Activated CD4-positive, alpha-beta T cell treated with anti-CD3 and anti-CD28 coated beads, Interleukin-2, Interleukin-4, amounts not matched to agents 100 ng/mL and 50 ng/mL, durations not matched to agents 16 hours and 8 hours (primary cell): ENCODE data around the gene CHCHD6.

Source experiments
- DNase-seq: peaks from one replicate; pipeline ENCODE4 v3.0.0-alpha.2; 2020; ENCODE audit warnings: low spot score

CHCHD6 gene

DNA sequence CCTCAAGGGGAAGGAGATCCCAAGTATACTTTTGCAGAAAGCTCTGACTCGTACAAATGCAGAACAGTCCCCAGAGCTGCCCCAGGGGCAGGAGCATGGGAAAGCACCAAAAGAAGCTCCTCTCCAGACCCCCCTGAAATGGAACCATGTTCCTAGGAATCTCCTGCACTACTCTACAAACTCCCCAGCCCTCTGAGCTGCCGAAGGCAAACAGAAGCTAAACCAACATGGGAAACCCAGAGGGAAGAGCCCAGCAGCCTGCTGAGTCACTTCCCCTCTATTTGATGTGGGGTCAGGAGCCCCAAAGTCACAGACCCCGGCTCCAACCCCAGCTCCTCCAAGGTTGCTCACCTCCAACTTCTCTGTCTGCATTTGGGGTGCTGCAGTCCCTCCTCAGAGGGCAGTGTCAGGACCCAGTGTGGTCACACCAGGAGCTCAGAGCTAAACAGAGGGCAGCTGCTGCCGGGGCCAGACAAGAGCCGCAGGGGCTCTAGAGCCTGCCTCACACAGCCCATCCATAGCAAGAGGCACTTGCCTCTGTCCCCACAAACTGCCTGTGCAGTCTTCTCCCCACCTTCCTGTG is 275.1 kb downstream of the CHCHD6 start:
- no peak for DNase-seq

DNA sequence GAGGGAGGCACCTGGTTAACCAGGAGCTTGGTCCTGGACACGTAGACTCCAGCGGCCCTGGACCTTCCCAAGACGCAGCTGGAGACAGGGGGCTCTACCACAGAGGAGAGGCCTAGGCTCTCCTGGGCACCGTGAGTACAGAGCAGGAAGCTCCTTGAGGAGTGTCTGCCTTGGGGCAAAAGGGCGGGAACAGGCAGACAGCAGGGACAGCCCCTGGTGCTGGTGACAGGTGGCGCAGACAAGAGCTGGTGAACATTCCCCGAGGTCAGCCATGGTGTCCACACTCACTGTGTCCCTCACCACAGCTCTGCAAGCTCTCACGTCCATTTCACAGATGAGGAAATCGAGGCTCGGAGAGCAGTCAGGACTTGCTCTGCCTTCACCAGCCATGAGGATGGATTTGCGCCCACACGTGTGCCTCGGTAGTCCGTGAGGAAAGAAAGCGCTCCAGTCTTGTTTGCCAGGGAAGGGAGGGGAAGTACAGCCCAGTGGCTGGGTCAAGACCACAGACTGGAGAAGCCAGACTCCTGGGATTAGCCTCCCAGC is 276.3 kb downstream of the CHCHD6 start:
- no peak for DNase-seq

DNA sequence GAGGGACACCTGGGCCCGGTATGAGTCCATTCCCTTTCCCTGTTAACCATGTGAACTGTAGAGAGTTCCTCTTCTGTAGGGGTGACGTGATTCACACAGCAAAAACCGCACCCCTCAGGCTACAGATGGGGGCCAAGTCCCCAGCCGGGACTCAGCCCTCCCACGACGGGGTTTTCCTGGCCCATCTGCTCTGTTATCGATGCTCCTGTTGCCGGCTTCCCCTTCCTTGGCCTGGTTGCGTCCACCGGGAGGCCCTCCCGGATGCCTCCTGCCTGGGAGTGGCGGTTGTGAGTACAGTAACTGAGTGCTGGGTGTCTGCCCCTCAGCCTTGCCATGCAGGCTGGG is 278.1 kb downstream of the CHCHD6 start:
- peak; percentile 46 for DNase-seq

GRCh38 chr3:126982471-126983175 is 278.6 kb downstream of the CHCHD6 start, which contains the start of gene PLXNA1:
Gene PLXNA1 (plus strand): TSS chr3:126983115. CDS start chr3:126988594, 5,479 bp downstream.
- DNase-seq = peak; percentile 84

- no peak for DNase-seq
Observed at GRCh38 chr3:126983276-126983652, 279.2 kb downstream of the CHCHD6 start.

DNA sequence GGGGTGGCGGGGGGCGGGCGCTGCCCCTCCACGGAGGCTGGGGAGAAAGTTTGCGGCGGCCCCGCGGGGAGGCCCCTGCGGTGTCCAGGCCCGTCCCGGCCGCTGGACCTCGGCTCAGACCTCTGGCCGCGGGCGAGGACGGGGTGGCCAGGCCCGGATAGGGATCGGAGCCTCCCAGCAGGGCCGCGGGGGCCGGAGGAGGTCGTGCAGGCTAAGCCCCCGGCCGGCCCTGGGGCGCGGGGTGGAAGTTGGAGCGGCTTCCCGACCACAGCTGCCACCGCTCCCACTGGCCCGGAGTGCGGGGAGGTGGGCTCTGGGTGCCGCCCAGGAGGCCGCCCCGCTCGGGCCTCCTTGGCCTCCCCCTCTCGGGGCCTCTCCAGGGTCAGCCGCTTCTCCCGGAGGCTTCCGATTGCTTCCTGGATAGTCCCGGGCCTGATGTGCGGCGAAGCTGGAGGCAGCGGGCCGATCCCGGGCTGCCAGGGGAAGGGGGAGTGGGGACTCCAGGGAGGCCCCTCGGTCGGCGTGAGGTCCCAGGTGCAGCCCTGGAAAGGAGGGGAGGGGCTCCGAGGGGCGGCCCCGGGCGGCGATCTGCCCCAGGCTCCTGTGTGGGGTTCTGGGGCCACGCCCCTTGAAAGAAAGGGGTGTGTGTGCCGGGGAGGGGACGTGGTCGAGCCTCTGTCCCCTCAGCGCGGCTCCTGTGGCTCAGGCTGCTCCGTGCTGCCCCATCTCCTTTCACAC is 279.8 kb downstream of the CHCHD6 start:
- peak; percentile 13 for DNase-seq

DNA sequence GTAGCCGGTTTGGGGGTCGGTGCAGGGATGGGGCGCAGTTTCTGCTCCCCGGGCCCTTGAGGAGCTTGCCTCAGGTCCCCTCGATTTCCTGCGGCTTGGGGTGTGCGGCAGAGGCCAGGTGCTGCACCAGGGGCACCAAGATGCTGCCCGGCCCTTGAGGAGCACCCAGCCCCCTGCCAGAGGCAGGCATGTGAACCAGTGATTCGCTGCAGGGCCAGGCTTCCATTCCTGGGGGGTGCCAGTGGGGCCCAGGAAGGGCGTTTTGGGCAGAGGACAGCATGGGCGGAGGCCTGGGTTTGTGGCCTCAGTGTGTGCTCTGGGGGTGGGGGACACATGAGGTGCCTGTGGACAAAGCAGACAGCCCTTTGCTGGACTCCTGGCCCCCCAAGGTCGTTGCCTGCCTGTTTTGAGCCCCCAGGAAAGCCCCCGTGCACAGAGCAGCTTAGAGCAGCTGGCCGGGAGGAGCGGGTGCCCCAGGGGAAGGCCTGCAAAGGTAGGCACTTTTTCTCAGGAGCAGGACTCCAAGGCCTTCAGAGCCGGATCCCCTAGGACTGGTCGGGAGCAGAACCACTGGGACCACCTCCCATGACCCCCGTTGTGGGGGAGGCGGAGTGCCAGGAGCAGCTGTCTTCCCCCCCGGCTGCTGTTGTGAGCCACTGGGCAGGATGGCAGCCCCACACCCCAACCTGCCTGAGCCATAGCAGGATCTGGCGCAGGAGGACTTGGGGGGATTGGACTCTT is 280.5 kb downstream of the CHCHD6 start:
- DNase-seq = no peak

- no peak for DNase-seq
Observed at GRCh38 chr3:126985132-126985985, 281.3 kb downstream of the CHCHD6 start.

DNA sequence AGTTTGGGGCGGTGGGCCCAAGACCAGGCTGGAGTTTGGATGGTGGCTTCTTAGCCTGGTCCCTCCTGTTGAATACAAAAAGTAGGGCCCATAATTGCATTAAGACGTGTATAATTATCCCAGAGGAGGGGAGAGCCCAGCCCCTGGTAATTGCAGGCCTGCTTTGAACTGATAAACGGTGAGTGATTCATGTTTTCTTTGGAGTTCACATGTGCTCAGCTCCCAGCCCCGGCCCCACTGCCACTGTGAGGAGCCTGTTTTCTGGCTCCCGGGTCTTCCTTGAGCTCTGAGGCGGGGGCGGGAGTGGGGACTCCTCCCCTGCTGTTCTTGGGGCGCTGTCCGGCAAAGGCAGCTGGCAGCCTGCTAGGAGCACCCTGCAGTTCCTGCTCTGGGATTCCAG is 282.0 kb downstream of the CHCHD6 start:
- no peak for DNase-seq

DNA sequence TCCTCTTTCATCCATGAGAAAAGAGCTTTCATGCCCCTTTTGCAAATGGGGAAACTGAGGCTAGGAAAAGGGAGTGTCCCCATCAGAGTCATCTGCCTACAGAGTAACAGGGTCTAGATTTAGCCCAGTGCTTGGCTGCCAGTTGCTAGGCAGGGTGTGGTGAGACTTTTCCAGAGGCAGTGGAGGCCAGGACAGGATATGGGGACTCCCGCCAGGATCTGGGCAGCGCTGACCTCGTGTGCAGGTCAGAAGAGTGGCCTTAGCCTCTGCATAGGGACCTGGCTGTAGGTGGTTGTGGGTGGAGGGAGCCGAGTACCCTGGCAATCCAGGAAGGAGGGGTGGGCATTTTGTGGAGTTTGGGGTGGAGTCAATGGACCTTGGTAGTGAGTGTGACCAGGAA is 283.1 kb downstream of the CHCHD6 start:
- DNase-seq = no peak

DNA sequence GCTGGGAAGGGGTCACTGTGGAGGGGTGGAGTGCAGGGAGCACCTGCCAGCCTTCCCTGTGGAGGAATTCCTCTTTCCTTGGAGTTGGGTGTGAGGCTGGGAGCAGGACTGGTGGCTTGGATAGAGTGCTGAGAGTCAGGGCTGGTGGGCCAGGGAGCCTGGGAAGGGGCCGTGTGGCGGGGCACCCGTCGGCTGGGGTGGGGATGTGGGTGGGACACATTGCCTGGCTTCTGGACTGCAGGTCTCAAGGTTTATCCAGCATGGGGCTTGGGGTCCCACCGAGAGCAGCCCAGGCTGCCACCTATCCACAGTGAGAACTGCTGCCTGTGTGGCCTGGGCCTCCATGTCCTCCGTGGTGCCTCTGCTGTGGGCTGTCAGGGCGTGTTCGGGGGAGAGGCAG is 283.6 kb downstream of the CHCHD6 start:
- DNase-seq = no peak

GRCh38 chr3:126988451-126989021 is 284.5 kb downstream of the CHCHD6 start:
- no peak for DNase-seq

DNA sequence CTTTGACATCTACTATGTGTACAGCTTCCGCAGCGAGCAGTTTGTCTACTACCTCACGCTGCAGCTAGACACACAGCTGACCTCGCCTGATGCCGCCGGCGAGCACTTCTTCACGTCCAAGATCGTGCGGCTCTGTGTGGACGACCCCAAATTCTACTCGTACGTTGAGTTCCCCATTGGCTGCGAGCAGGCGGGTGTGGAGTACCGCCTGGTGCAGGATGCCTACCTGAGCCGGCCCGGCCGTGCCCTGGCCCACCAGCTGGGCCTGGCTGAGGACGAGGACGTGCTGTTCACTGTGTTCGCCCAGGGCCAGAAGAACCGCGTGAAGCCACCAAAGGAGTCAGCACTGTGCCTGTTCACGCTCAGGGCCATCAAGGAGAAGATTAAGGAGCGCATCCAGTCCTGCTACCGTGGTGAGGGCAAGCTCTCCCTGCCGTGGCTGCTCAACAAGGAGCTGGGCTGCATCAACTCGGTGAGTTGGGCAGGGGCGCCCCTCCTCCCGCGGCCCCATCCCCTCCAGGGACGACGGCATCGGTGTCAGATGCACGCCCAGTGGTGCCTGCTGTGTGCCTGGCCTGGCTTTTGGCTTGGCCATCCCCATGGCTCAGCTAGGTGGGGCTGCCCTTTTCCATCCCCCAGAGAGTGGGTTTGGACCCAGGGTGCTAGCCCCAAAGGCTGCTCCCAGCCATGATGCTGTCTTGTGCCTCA is 285.4 kb downstream of the CHCHD6 start:
- no peak for DNase-seq

DNA sequence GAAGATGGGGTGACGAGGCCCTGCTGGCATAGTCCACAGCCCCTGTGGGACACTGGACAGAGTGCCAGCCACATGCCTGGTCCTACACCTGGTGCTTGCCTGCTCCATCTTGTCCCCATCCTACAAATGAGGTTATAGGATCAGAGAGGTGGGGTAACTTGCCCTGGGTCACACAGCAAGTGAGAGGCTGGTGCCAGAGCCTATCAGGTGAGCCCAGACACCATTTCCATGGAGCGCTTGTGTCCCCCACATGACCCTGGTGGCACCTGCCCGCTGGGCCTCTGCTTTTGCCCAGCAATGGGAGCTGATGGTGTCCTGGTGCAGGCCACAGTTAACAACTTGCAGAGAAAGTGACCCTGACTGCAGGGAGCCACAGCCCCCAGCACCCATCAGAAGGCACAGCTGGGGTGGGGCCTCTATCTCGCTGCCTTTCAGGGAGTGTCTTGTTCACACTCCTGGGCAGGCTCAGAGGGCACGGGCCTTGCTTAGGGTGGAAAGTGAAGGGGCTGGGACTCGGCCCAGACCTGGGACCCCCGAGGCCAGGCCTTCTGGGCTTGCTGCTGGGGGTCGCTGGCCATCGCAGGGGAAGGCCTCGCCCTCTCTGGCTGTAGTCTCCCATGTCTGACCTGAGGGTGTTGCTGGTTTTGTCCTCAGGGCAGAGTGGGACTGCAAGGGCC is 286.1 kb downstream of the CHCHD6 start:
- no peak for DNase-seq

GRCh38 chr3:126990890-126991289 is 286.9 kb downstream of the CHCHD6 start:
- no peak for DNase-seq

GRCh38 chr3:126991366-126992200 is 287.5 kb downstream of the CHCHD6 start:
- no peak for DNase-seq

DNA sequence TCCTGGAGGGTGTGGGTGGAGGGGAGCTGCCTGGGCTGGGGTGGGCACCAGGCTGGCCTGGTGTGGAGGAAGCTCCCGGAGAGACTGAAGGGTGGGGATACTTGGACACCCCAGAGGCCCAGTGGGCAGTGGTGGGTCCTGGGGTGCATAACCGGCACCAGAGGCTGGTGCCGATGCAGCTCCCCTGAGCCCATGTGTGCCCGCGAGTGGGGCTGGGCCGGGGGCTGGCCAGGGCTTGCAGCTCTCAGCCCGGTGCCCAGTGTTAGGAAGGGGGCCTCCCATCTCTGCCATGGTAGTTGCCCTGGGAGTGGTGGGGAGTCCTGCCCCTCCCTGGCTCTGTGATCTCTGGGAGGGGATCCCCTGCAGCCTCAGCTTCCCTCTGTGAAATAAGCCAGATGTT is 288.2 kb downstream of the CHCHD6 start:
- DNase-seq = no peak

DNA sequence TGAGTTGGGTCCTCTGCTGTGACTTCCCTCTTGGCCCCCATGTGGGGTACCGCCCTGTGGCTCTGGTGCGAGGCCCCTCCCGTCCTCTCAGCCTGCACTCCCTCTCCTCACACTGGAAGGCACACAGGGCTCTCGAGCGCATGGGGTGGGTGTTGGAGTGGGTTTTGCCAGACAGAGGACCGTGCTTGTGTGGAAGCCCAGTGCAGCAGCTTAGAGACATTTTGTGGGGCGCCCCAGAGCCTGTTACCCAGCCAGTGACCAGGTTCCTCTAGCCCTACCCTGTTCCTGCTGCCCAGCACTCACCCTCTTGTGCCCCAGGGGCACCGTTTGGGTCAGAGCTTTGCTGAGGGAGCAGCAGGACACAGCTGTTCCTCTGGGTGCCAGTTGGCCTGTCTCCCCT is 288.7 kb downstream of the CHCHD6 start:
- DNase-seq = no peak

GRCh38 chr3:126993436-126993835 is 289.4 kb downstream of the CHCHD6 start:
- no peak for DNase-seq
